Thyroid gland (tissue), 4 donors: Measurements from ENCODE around the gene SLC39A2.

Experiments
- POLR2A ChIP-seq, 2 donors: fragments of 450-650 bp; IDR thresholded peaks; one replicate each; pipeline ENCODE4 v1.6.1; 2017; ENCODE audit warnings: antibody characterized with exemption in 2 of 2, mild to moderate bottlenecking in 2 of 2, moderate library complexity in 1 of 2
- TF ChIP-seq, protein P1 (sequence below), 6 experiments: fragments of 200-600 bp in 3 of 6; fragments of 450-650 bp in 3 of 6; sonication (generic) in 3 of 6; IDR thresholded peaks; one replicate each; pipeline ENCODE4 v1.5.1; 2016 to 2019; ENCODE audit warnings: antibody characterized with exemption in 6 of 6, mild to moderate bottlenecking in 2 of 6, inconsistent platforms in 1 of 6, moderate library complexity in 1 of 6

DNA sequence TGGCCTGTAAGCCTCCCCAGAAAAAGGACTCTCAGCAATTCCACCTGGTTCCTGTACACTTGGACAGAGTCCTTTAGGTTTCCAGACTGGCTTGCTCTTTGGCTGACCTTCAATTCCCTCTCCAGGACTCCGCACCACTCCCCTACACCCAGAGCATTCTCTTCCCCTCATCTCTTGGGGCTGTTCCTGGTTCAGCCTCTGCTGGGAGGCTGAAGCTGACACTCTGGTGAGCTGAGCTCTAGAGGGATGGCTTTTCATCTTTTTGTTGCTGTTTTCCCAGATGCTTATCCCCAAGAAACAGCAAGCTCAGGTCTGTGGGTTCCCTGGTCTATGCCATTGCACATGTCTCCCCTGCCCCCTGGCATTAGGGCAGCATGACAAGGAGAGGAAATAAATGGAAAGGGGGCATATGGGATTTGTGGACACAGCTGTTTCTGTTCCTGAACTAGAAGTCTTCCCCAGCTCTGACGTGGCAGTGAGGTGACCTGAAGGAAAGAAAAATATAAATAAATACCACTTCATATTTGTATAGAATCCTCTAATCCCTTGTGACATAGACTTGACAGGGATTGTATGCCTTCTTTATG lies 44.4 kb downstream of the SLC39A2 start:
- TF ChIP-seq, protein P1, sequence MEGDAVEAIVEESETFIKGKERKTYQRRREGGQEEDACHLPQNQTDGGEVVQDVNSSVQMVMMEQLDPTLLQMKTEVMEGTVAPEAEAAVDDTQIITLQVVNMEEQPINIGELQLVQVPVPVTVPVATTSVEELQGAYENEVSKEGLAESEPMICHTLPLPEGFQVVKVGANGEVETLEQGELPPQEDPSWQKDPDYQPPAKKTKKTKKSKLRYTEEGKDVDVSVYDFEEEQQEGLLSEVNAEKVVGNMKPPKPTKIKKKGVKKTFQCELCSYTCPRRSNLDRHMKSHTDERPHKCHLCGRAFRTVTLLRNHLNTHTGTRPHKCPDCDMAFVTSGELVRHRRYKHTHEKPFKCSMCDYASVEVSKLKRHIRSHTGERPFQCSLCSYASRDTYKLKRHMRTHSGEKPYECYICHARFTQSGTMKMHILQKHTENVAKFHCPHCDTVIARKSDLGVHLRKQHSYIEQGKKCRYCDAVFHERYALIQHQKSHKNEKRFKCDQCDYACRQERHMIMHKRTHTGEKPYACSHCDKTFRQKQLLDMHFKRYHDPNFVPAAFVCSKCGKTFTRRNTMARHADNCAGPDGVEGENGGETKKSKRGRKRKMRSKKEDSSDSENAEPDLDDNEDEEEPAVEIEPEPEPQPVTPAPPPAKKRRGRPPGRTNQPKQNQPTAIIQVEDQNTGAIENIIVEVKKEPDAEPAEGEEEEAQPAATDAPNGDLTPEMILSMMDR (IDR thresholded peaks at IDR 0.05), result no peak
- no peak for TF ChIP-seq POLR2A (IDR thresholded peaks at IDR 0.05)
